H4 (cell line): ENCODE results near the gene CLCA1. TPM values are rescaled to one million over a fixed set of nuclear protein-coding genes. Genes with fewer than 3 reads are reported as not detected.

Experiments
- DNase-seq: peaks from one replicate; pipeline ENCODE4 v3.0.0-alpha.2; 2015; ENCODE audit warnings: low spot score
- total RNA-seq: library from RNA; depleted of rRNA; stranded (reverse); fragments of >200 nt; shearing (Covaris generic); gene quantifications from 2 replicates; pipeline ENCODE4 v1.2.3, GENCODE V29; 2014

Gene CLCA1
- total RNA-seq, 1 experiment from 2014 or later, result not detected

- no peak for DNase-seq
Observed at GRCh38 chr1:86466109-86466844, 2.5 kb upstream of the CLCA1 start.

DNA sequence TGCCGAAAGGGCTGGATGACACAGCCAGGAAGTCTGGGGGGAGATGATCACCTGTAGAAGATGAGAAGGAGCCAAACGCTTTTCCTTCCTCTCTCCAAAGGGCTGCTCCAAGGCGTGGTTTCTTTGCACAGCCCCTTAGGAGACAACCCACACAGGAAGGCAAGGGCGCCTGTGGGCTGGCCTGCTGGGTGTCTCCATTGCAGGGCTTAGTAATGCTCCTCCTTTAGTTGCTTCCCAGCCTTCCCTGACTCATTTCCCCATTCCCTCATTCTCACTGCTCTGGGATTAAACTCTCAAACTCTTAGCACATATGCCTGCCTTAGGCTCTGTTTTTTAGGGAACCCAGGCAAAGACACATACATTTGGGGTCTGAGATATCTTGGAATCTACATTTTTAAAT, 1.7 kb upstream of the CLCA1 start:
- no peak for DNase-seq

DNA sequence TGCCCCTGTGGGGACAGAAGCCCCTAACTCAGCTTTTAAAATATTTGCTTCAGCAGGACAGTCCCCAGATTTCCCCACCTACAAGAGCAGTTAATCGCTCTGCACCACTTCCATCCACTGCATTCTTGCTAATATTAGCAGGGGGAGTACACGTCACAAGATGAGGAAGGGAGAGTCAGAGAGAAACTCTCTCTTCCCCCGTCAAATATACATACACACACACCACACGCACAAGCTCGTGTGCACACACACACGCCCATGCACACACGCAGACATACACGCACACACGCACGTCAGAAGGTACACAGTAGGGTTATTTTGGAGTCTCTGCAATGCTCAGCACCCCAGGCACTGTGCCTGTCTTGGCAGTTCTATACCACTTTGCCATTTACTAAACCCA, 2.1 kb downstream of the CLCA1 start:
- no peak for DNase-seq

- no peak for DNase-seq
Observed at GRCh38 chr1:86471291-86471690, 2.6 kb downstream of the CLCA1 start.

DNA sequence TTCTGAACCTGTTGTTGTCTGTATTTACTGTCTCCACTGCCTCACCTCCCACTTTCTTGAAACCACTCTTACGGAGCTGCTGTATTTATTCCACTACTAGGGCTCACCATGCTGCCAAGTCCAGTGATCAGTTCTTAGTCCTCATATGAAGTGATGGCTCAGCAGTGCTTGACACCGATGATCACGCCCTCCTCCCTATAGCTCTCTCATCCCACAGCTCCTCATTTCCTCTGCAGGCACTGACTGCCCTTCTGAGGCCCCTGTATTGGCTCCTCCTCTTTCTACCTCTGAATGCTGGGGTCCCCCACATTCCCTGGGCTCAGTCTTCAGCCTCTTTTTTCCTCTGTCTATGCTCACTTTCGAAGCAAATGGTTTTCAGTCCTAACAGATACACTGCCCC, 3.4 kb downstream of the CLCA1 start:
- no peak for DNase-seq

DNA sequence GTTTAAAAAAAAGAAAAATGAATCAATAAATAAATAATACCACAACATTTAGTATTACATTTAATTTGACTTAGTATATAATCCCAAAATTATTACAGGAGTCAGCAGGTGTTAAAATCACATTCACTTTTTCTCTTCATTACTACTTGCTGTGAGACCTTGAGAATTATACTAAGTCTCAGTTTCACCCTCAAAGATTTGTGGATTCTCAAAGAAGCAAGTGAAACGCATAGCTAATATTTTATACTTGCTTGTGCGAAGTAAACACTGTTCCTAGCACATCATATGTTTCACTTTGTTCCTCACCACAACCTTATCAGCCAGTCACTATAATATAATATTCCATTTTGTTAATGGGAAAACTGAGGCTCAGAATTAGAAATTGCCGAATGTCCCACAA, 4.0 kb downstream of the CLCA1 start:
- DNase-seq, result no peak

DNA sequence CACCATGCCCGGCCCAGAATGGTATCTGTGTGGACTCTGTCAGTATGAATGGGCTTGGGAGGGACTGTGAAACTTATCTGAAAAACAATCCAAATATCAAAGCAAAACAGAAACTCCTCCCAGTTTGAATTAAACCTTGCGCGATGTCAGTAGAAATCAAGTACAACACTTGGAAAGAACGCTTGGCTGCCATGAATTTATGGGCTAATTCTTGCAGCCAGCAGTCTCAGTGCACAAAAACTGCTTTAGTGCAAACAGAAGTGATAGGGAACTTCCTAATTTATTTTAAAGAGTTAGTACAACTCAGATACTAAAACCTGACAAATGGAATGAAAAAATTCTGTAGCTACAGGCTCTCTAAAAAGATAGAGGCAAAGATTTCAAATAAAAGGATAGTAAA, 8.5 kb downstream of the CLCA1 start:
- DNase-seq, result no peak

DNA sequence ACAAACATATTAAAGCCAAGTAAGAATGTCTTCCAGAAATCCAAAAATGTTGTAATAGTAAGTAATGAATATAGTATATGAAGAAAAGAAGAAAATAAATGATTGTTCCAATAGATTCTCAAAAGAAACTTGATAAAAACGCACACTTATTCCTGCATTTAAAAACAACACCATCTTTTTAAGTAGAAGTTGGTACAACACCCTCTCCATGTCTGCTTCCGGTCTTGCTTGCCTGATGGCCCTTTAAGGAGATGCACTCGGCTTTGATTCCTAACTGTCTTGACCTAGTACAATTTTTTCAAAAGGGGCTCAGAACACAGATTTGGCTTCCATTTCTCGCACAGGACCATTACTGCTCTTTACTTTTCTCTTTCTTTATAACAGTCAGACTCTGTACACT, 9.0 kb downstream of the CLCA1 start:
- no peak for DNase-seq

GRCh38 chr1:86478416-86479156, 9.9 kb downstream of the CLCA1 start:
- DNase-seq, result no peak

GRCh38 chr1:86481966-86482365, 13.2 kb downstream of the CLCA1 start:
- DNase-seq, result no peak

DNA sequence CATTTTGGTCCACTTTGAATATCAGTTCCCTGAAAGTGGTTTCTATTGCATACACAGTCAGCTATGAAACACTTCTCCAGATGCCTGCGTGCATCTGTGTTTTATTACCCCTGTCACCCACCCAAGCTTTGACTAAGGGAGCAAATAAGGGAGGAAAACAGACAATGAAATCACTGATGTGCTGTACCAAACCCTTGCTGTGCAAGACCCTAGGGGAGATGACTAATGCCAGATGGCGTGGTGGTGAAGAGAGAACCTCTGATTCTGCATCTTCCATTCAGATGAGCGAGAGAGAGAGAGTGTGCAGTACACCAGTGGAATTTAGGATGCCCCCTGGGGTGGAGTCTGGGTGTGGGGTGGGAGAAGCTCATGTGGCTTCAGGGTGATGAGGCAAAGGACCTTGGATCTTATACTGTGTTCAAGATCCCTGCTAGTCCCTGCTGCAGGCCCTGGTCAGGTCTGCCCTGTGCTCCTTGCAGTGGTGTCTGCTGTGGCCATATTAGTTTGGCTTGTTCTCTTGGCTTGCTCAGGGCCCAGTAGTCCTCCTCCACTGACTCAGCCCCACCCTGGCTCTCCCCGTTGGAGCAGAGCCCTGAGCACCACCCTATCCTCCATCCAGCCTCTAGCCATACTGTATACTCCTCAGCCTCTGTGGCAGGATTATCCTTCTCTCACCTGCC, 18.5 kb downstream of the CLCA1 start:
- DNase-seq, result no peak

DNA sequence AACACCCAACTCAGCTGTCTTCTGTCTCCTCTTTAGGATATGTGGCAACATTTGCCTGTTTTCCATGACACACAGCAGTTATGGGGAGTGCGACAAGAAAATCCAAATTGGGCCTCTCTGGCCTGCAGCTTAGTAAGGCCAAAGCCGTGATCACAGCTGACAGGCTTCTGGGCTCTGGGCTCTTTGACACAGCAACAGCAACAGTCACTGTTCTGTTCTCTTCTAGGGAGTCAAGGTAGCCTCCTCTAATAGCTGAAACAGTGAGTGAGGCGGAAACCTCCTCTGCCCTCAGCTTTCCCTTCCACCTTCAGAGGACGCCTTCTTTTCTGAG, 19.0 kb downstream of the CLCA1 start:
- DNase-seq, result no peak

DNA sequence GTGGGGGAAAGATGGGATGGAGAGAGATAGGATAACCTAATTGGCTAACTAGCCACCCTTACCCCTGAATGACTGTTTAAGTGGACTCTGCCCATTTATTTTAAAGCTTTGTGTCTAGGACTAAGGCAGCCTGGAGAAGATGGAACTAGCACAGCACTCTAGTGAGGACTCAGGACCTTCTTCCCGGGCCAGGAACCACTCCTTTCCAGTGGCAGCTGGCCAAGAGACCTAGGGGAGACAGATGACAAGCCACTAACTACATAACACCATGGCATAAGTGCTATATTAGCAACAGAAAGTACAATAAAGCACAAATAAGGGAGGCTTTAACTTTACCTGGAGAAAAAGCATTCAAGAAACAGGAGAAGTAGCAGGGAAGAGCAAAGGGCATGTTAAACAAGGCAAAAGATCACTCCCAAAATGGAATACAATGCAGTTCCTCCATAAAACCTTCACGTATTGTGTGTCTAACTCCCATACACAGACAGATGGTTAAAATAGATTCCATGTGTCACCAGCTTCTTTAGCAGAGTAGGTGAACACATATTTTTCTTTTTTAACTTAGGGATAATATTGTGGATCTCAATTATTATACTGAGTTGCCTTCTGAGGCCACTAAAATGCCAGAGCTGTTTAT, 20.6 kb downstream of the CLCA1 start:
- no peak for DNase-seq

DNA sequence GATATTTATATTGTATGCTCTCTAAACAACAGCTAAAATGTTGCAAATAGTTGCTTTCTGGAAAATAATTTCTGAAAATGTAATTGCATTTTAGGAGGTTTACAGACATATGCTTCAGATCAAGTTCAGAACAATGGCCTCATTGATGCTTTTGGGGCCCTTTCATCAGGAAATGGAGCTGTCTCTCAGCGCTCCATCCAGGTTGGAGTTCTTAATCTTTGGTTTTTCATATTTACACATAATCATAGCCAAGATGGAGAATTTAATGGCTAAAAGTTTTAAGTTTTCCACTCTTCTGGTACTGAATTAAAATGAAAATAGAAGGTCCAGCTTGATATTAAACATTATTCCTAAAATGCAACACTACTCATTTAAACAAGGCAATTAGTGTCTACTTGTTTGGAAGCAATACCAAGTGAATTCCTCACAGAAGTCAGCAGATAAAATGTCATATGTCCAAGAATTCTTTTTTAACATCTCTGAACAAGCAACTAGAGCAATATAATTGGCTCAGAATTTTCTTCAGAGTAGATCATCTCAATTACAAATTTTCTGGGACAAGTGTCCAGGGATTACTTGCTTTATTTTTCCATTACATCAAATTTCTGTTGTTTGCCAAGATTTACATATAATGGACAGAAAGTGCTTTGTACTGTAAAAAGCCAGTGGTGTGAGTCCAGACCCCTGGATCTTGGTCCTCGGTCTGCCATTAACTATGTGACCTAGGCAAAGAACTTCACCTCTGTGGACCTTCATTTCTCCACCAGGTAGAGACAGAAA, 22.6 kb downstream of the CLCA1 start:
- DNase-seq, result no peak

DNA sequence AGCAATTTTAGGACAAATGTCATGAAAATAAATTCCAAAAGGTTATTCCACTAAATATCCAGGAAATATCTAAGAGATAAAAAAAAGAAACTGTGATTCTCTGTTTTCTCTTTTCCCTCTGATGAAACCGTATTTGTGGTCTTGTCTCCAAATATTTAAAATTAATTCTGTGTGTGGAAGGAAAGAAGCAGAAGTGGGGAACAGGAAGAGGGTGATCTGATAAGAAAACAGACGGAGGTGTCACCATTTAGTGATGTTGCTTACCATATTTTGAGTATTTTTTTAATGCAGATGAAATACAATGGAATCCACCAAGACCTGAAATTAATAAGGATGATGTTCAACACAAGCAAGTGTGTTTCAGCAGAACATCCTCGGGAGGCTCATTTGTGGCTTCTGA, 29.6 kb downstream of the CLCA1 start:
- no peak for DNase-seq

DNA sequence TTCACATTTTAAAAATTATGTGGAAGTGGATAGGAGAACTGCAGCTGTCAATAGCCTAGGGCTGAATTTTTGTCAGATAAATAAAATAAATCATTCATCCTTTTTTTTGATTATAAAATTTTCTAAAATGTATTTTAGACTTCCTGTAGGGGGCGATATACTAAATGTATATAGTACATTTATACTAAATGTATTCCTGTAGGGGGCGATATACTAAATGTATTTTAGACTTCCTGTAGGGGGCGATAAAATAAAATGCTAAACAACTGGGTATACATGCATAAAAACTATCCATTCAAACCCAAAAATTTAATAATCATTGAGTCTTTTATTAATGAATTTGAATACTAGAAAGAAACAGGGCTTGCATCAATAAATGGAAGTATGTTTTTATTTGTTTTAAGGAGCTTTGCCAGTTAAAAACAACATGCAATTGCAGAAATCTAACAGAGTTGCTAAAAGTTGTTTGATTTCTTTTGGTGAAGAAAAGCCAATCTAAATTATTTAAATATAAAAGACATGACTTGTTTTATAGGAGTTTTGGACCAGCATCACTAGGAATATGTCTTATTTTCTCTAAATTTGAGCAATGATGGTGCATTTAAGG, 31.4 kb downstream of the CLCA1 start:
- DNase-seq, result peak; percentile 31

DNA sequence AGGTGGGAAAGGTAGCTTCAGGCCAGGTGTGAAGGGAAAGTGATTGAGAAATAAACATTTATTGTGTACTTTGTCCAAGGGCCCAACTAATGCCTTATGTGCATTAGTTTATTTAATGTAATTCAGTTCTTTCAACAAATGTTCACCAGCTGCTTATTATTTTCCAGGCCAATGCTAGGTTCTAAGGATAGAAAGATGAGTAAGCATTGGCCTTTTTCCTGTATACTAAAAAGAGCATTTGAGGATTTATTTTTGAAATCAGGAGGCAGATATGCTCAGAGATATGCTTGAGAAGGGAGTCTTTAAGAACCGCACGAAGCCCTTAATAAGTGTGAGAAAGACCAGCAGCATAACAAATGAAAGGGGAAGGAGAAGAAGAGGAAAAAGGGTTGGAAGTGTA, 32.0 kb downstream of the CLCA1 start:
- DNase-seq, result no peak

DNA sequence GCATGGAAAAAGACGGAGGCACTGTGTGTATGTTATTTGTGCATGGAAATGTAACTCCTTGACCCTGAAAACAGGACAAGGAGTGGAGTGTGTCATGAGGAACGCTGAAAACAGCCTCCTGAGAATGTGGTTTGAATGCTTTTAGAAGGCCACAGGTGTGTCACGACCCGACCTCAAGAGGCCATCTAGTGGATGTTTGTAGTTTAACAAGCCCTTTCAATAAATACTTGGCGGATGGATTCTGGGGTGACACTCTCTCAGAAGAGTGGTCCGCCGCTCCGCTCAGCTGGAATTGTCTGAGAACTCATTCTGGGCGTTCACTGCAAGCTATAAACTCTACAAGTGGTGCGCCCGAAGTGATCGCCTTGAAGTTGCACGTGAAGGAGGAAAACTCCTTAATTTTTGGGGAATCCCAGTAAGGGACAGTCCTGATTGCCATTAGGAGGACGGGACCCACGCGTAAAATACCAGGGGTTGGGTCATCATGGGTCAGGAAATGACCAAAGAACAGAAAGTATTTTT, 33.5 kb downstream of the CLCA1 start:
- peak; percentile 14 for DNase-seq

- DNase-seq, result no peak
Observed at GRCh38 chr1:86502721-86503405, 34.1 kb downstream of the CLCA1 start.

- DNase-seq, result no peak
Observed at GRCh38 chr1:86503406-86504136, 34.8 kb downstream of the CLCA1 start.
